B cell (primary cell): ENCODE data around the gene NEDD1. TPM values are rescaled to one million over a fixed set of nuclear protein-coding genes. Genes with fewer than 3 reads are reported as not detected.

Source experiments
- ATAC-seq: fragments of 200-7000 bp; cut with Tn5 transposase; one replicate; pipeline ENCODE4 v1.10.0; 2021; ENCODE audit warnings: low read depth, mild to moderate bottlenecking, moderate number of reproducible peaks, moderate library complexity
- CTCF ChIA-PET: fragments of 350-600 bp; sonication (Branson Sonifier 250); formaldehyde crosslinking; loops from one replicate; lab custom pipeline; 2021; ENCODE audit warnings: antibody characterized with exemption, inconsistent platforms; lab: Charles Lee
- POLR2A ChIA-PET: fragments of 350-600 bp; sonication (Branson Sonifier 250); formaldehyde crosslinking; loops from one replicate; lab custom pipeline; 2021; ENCODE audit warnings: antibody characterized with exemption; lab: Charles Lee
- DNase-seq: peaks from one replicate; pipeline ENCODE4 v3.0.0; 2013
- H2AFZ ChIP-seq: 2 replicates; pipeline ENCODE4 v1.6.1; 2012; ENCODE audit warnings: mild to moderate bottlenecking, low read depth, low read length; ENCODE audit not compliant: insufficient read depth, poor library complexity, severe bottlenecking
- H3K27ac ChIP-seq, 2 donors: 1 replicate in 1 of 2; 2 replicates in 1 of 2; pipeline ENCODE4 v1.5.1; 2012 to 2013; ENCODE audit warnings: low read length in 2 of 2, mild to moderate bottlenecking in 2 of 2, moderate library complexity in 1 of 2
- H3K27me3 ChIP-seq, 4 experiments: fragments of 200-600 bp in 1 of 4; sonication (generic) in 1 of 4; replicated peaks in 1 of 4; 1 replicate in 2 of 4; 2 replicates in 2 of 4; pipeline versions ENCODE4 v1.6.1 to v1.7.0; 2013 to 2016; ENCODE audit warnings: low read length in 3 of 4, mild to moderate bottlenecking in 2 of 4, mixed read lengths in 1 of 4, moderate library complexity in 1 of 4; ENCODE audit not compliant: insufficient read depth in 4 of 4, control insufficient read depth in 3 of 4; ENCODE audit errors: control extremely low read depth in 1 of 4
- H3K36me3 ChIP-seq, 2 experiments: replicated peaks in 1 of 2; 1 replicate in 1 of 2; 2 replicates in 1 of 2; pipeline versions ENCODE4 v1.6.1 to v1.7.1; 2013; ENCODE audit warnings: low read length in 1 of 2; ENCODE audit not compliant: insufficient read depth in 2 of 2, control insufficient read depth in 1 of 2; ENCODE audit errors: control extremely low read depth in 1 of 2, extremely low read depth in 1 of 2
- H3K4me1 ChIP-seq, 2 donors: fragments of 200-600 bp in 1 of 2; sonication (generic) in 1 of 2; 1 replicate in 1 of 2; 2 replicates in 1 of 2; pipeline versions ENCODE4 v1.5.1 to v1.6.1; 2013 to 2017; ENCODE audit warnings: low read length in 2 of 2; ENCODE audit not compliant: control insufficient read depth in 2 of 2, insufficient read depth in 2 of 2
- H3K4me2 ChIP-seq: replicated peaks from 2 replicates; pipeline ENCODE3; 2012; ENCODE audit warnings: mild to moderate bottlenecking, low read depth, low read length; ENCODE audit not compliant: poor library complexity, severe bottlenecking
- H3K4me3 ChIP-seq, 5 experiments: fragments of 200-600 bp in 1 of 5; sonication (generic) in 1 of 5; 1 replicate in 3 of 5; 2 replicates in 2 of 5; pipeline versions ENCODE4 v1.5.1 to v1.7.0; 2011 to 2016; ENCODE audit warnings: low read length in 4 of 5, mild to moderate bottlenecking in 4 of 5, low read depth in 2 of 5, control low read depth in 1 of 5, moderate library complexity in 1 of 5; ENCODE audit not compliant: insufficient read depth in 1 of 5; ENCODE audit errors: control extremely low read depth in 1 of 5, extremely low read depth in 1 of 5
- H3K79me2 ChIP-seq: fragments of 200-600 bp; sonication (generic); one replicate; pipeline ENCODE4 v1.6.0; 2016; ENCODE audit warnings: low read length; ENCODE audit not compliant: control insufficient read depth, insufficient read depth
- H3K9ac ChIP-seq: fragments of 200-600 bp; sonication (generic); 2 replicates; pipeline ENCODE4 v1.6.1; 2017; ENCODE audit warnings: mild to moderate bottlenecking, low read length, moderate library complexity
- H3K9me3 ChIP-seq, 3 donors: one replicate each; pipeline versions ENCODE4 v1.6.1 to v1.7.1; 2013; ENCODE audit warnings: low read length in 2 of 3; ENCODE audit not compliant: control insufficient read depth in 2 of 3, insufficient read depth in 1 of 3; ENCODE audit errors: control extremely low read depth in 1 of 3
- H4K20me1 ChIP-seq: 2 replicates; pipeline ENCODE4 v1.6.0; 2012; ENCODE audit warnings: mild to moderate bottlenecking, low read length; ENCODE audit not compliant: insufficient read depth, control insufficient read depth, poor library complexity, severe bottlenecking
- H3K27ac Mint-ChIP-seq: one replicate; pipeline ENCODE4 v1.8.0; 2021; ENCODE audit warnings: mixed read lengths
- H3K27me3 Mint-ChIP-seq: one replicate; pipeline ENCODE4 v1.8.0; 2021; ENCODE audit warnings: mixed read lengths
- H3K4me1 Mint-ChIP-seq: one replicate; pipeline ENCODE4 v1.8.0; 2021; ENCODE audit warnings: mixed read lengths
- H3K4me3 Mint-ChIP-seq: one replicate; pipeline ENCODE4 v1.8.0; 2021; ENCODE audit warnings: mixed read lengths
- H3K9me3 Mint-ChIP-seq: one replicate; pipeline ENCODE4 v1.8.0; 2022; ENCODE audit warnings: mixed read lengths; ENCODE audit not compliant: insufficient read depth
- CTCF ChIP-seq: fragments of 200-600 bp; IDR thresholded peaks from one replicate; pipeline ENCODE4 v1.8.0; 2022; ENCODE audit warnings: antibody characterized with exemption, mild to moderate bottlenecking
- EZH2 ChIP-seq: IDR thresholded peaks from 2 replicates; pipeline ENCODE4 v1.6.1; 2012; ENCODE audit warnings: borderline replicate concordance, low read depth, mild to moderate bottlenecking, moderate library complexity, low read length; ENCODE audit not compliant: insufficient read depth, poor library complexity, severe bottlenecking
- WGBS: methylation state at CpG from one replicate; pipeline ENCODE4 v1.1.5; 2013; ENCODE audit warnings: missing lambda C conversion rate; ENCODE audit not compliant: insufficient coverage; 5-methylcytosine and 5-hydroxymethylcytosine counted together
- intact Hi-C: fragments of 100-400 bp; cut with micrococcal nuclease; formaldehyde crosslinking; loops from one replicate; pipeline ENCODE4 v1.10.0; 2022
- polyA plus RNA-seq: library from polyadenylated mRNA; depleted of rRNA; stranded (reverse); fragments of >200 nt; gene quantifications from 2 replicates; pipeline ENCODE4 v1.2.3, GENCODE V29; 2012
- total RNA-seq, 2 donors: library from RNA; stranded (reverse); fragments of 120-200 nt in 1 of 2; gene quantifications; 1 replicate in 1 of 2; 2 replicates in 1 of 2; pipeline versions ENCODE4 v1.2.3 to v1.2.4, GENCODE V29; 2013 to 2022

Gene NEDD1
- total and polyA plus RNA-seq, 2 donors (not counting 1 experiment from before 2014, with no cell fraction given) = 7.4 to 20.3 TPM

GRCh38 chr12:96862326-96862725 is 44.7 kb upstream of the NEDD1 start:
- H3K4me2 ChIP-seq = no peak overlapping the region
- ChIA-PET CTCF (no interaction called here), POLR2A (no interaction called here)
- H3K4me1 ChIP-seq = no peaks in the 10 kb centered on the region
- Mint-ChIP-seq H3K27me3 (peaks cover 25% of the 10 kb centered on the region), H3K27ac (no peak overlapping the region), H3K4me1 (no peaks in the 10 kb centered on the region), H3K9me3 (peaks cover 10% of the 10 kb centered on the region), H3K4me3 (no peak overlapping the region)
- H3K27ac ChIP-seq = no peak overlapping the region
- no peak for ATAC-seq
- no peaks in the 10 kb centered on the region for H4K20me1 ChIP-seq
- peaks cover 0 to 2% (median 1%) of the 10 kb centered on the region in 3 donors for H3K9me3 ChIP-seq
- no peaks in the 10 kb centered on the region for H3K36me3 ChIP-seq
- intact Hi-C loops = no loop called here
- H3K27me3 ChIP-seq = peaks cover 0 to 3% (median 1%) of the 10 kb centered on the region in 4 experiments
- WGBS = no CpG with 5 or more reads among the region's 1 CpG
- DNase-seq = no peak
- H3K4me3 ChIP-seq = no peak overlapping the region
- no peak overlapping the region for H3K9ac ChIP-seq
- no peak overlapping the region for H2AFZ ChIP-seq
- H3K79me2 ChIP-seq = no peaks in the 10 kb centered on the region
- TF ChIP-seq EZH2 = no peak
- no peak for TF ChIP-seq CTCF

GRCh38 chr12:96864335-96864734 is 42.7 kb upstream of the NEDD1 start:
- intact Hi-C loops = no loop called here
- Histone ChIP-seq H3K27me3 (peaks cover 0 to 3% (median 1%) of the 10 kb centered on the region in 4 experiments), H3K9me3 (no peaks in the 10 kb centered on the region), H3K36me3 (no peaks in the 10 kb centered on the region), H3K27ac (no peak overlapping the region), H3K79me2 (no peaks in the 10 kb centered on the region), H3K4me1 (no peaks in the 10 kb centered on the region), H3K4me3 (no peak overlapping the region), H2AFZ (no peak overlapping the region), H3K9ac (no peak overlapping the region), H3K4me2 (no peak overlapping the region), H4K20me1 (no peaks in the 10 kb centered on the region)
- ChIA-PET POLR2A (no interaction called here), CTCF (no interaction called here)
- Mint-ChIP-seq H3K4me3 (no peak overlapping the region), H3K9me3 (no peaks in the 10 kb centered on the region), H3K27me3 (peaks cover 29% of the 10 kb centered on the region), H3K4me1 (no peaks in the 10 kb centered on the region), H3K27ac (no peak overlapping the region)
- no peak for ATAC-seq
- WGBS = no CpG with 5 or more reads among the region's 4 CpGs
- DNase-seq = no peak
- no peak for TF ChIP-seq CTCF
- no peak for TF ChIP-seq EZH2
